GM12873 (cell line): ENCODE data around the gene CELF3.

ENCODE experiments used
- TF ChIP-seq, protein P1 (sequence below): IDR thresholded peaks from 2 replicates; pipeline ENCODE4 v1.5.1; 2012; ENCODE audit warnings: low read depth, mild to moderate bottlenecking, moderate library complexity, low read length, control low read depth; ENCODE audit not compliant: insufficient read depth; ENCODE audit errors: missing control alignments

Gene CELF3

DNA sequence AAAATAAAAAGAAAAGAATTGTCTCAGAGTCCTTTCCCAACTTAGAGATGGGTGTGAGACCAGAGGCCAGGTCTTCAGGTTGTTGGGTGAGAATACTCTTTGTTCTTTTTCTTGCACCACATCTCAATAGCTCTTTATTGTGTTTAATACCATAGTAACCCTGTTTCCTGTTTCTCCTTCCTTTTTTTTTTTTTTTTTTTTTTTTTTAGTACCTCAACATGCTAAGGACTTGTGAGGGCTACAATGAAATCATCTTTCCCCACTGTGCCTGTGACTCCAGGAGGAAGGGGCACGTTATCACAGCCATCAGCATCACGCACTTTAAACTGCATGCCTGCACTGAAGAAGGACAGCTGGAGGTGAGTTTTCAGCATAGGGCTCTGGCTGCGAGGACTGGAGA is 24.4 kb downstream of the CELF3 start:
- TF ChIP-seq, protein P1, sequence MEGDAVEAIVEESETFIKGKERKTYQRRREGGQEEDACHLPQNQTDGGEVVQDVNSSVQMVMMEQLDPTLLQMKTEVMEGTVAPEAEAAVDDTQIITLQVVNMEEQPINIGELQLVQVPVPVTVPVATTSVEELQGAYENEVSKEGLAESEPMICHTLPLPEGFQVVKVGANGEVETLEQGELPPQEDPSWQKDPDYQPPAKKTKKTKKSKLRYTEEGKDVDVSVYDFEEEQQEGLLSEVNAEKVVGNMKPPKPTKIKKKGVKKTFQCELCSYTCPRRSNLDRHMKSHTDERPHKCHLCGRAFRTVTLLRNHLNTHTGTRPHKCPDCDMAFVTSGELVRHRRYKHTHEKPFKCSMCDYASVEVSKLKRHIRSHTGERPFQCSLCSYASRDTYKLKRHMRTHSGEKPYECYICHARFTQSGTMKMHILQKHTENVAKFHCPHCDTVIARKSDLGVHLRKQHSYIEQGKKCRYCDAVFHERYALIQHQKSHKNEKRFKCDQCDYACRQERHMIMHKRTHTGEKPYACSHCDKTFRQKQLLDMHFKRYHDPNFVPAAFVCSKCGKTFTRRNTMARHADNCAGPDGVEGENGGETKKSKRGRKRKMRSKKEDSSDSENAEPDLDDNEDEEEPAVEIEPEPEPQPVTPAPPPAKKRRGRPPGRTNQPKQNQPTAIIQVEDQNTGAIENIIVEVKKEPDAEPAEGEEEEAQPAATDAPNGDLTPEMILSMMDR = no peak

DNA sequence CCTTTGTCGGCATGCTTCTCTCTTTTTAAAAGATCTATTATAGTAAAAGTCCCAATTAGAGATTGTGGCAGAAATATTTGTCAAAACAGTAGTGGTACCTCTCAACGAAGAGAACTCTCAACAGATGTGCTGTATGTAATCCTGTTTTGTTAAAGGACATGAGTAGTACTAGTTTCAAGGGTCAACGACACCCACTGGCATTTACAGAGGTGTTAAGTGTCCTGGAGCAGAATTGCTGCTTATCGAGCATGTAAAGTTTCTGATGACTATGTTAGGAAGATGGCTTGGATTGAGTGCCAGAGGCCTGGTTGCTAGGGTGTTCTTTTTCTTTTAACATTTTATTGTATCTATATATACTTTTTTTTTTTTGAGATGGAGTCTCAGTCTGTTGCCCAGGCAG is 27.1 kb downstream of the CELF3 start:
- TF ChIP-seq, protein P1 = no peak

DNA sequence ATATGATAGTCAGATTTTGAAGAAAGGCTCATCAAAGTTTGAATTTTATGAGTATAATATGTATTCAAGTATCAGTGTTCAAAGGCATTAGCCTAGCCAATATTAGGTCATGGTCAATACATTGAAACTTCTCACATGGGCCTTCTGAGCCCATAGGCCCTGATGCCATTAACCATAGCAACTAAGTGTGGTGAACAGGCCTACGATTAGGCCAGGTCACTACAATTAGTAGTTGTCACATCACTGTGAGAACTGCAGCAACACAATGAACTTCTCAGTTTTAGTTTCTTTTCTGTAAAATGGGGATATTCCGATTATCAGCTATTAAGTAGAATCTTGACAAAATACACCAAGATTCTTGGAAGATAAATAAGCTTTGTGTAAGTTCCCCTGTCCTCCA is 30.0 kb downstream of the CELF3 start:
- TF ChIP-seq, protein P1 = no peak

DNA sequence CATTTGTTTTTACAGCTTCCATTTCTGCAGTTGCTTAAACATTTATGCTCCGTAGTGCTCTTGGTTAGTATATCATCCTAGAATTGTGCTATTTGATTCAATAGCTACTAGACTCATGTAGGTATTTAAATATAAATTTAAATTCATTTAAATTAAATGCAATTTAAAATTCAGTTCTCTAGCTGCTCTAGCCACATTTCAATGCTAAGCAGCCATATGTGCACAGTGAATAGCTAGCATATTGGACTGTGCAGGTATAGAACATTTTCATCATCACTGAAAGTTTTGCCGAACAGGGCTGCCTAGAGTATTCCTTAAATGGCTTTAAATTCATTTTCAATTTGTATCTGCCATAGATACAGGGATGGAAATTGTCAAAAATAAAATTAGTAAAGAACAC is 32.5 kb downstream of the CELF3 start:
- TF ChIP-seq, protein P1 = no peak

DNA sequence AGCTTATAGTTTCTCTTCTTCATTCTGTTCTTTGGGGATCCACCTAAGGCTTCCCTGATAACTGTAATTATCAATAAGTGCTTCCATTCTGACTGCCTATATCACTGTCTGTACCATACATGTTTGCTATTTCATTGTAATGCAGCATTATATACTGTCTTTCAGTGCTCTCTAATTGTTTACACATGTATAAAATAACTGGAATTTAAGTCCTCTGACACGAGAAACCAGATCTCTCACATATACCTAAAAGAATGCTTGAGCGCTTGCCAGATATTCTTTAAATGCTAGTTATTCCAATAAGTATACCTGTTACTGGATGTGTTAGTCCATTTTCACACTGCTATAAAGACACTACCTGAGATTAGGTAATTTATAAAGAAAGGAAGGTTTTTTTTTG is 34.7 kb downstream of the CELF3 start:
- TF ChIP-seq, protein P1 = no peak

DNA sequence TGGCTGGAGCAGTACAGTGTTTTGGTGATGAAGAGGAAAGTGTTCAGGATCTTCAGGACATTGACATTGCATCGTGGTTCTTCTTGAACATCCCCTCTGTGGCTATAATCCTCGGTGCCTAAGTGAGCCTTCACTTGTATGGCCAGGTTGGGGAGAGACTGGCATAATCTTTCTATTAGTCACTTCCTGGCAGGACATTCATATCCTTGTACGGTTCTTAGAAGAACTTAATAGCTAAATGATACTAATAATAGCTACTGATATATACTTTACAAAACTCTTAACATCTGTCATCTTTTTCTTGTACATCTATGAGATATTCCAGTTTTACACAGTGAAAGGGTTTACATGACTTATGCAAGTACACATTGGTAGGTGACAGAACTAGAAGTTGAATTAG is 35.8 kb downstream of the CELF3 start:
- TF ChIP-seq, protein P1 = no peak

DNA sequence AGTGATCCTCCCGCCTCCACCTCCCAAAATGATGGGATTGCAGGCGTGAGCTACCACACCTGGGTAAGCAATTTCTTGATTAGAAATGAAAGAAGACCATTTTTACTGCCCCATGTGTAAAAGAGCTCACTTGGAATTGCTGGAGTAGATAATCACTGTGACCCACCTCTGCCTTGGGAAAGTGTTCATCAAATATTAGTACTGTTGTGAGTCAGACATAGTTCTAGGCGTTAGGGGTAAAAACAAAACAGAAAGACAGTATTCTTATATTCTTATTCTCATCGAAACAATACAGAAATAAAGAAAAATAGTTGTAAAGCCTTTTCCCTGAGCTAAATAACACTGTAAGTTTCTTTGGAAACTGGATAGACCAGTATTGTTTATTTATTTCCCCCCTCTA is 36.2 kb downstream of the CELF3 start:
- TF ChIP-seq, protein P1 = no peak

DNA sequence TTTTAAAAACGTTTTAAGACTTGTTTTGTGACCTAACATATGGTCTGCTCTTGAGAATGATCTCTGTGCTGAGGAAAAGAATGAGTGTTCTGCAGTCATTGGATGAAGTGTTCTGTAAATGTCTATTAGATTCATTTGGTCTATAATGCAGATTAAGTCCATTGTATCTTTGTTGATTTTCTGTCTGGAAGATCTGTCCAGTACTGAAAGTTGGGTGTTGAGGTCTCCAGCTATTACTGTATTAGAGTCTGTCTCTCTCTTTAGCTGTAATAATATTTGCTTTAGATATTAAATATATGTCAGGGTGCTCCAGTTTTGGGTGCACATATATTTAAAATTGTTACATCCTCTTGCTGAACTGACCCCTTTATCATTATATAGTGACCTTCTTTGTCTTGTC is 43.2 kb downstream of the CELF3 start:
- TF ChIP-seq, protein P1 = no peak
